Activated CD4-positive, alpha-beta T cell treated with anti-CD3 and anti-CD28 coated beads for 48 hours (primary cell): Measurements from ENCODE around the gene KNSTRN.

Source experiments
- DNase-seq: peaks from one replicate; pipeline ENCODE4 v3.0.0-alpha.2; 2020

Gene KNSTRN

DNA sequence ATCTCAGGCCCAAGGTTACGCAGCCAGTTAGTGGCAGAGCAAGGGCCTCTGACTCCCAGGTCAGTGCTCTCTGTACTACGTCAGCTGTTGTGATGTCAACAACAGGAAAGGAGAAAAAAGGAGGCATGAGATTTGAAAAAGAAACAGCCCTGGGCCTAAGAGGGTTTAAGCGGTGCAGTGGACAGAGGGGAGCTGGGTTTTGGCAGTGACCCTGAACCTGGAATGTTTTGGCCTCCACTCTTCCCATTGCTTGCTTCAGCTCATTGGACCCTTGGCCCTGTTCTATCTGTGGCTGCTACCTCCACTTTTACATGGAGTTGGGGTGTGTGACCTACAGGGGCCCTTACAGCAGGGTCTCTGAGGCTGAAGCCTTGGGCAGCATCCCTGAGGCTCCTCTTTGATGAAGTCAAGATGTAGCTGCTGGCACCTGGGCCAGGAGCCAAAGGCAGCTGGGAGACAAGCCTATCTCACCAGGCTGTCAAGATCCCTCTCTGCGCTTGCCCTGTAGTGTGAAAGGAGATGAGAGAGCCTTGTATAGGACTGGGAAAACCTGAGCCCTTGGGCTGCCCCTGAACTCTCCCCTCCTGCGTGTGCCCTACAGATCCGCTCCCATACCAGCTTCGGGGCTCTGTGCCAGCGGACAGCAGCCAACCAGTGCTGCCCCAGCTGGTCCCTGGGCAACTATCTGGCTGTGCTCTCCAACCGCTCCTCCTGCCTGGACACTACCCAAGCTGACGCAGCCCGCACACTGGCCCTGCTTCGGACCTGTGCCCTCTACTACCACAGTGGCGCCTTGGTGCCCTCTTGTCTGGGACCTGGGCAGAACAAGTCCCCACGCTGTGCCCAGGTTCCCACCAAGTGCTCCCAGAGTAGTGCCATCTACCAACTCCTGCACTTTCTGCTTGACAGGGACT lies 15.8 kb upstream of the KNSTRN start:
- DNase-seq, result no peak

DNA sequence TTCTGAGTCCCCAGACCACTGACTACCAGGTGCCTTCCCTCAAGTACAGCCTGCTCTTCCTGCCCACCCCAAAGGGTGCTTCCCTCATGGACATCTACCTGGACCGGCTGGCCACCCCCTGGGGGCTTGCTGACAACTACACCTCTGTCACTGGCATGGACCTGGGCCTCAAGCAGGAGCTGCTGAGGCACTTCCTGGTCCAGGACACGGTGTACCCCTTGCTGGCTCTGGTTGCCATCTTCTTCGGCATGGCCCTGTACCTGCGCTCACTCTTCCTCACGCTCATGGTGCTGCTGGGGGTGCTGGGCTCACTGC lies 15.2 kb upstream of the KNSTRN start:
- no peak for DNase-seq

DNA sequence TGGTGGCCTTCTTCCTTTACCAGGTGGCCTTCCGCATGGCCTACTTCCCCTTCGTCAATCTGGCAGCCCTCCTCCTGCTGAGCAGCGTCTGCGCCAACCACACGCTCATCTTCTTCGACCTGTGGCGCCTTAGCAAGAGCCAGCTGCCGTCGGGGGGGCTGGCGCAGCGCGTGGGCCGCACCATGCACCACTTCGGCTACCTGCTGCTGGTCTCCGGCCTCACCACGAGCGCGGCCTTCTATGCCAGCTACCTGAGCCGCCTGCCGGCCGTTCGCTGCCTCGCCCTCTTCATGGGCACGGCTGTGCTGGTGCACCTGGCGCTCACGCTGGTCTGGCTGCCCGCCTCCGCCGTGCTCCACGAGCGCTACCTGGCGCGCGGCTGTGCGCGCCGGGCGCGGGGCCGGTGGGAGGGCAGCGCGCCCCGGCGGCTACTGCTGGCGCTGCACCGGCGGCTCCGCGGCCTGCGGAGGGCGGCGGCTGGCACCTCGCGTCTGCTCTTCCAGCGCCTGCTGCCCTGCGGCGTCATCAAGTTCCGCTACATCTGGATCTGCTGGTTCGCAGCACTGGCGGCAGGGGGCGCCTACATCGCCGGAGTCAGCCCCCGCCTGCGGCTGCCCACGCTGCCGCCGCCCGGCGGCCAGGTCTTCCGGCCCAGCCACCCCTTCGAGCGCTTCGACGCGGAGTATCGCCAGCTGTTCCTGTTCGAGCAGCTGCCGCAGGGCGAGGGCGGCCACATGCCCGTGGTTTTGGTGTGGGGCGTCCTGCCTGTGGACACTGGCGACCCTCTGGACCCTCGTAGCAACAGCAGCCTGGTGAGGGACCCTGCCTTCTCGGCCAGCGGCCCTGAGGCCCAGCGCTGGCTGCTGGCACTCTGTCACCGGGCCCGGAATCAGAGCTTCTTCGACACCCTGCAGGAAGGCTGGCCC lies 14.6 kb upstream of the KNSTRN start:
- peak; percentile 90 for DNase-seq

DNA sequence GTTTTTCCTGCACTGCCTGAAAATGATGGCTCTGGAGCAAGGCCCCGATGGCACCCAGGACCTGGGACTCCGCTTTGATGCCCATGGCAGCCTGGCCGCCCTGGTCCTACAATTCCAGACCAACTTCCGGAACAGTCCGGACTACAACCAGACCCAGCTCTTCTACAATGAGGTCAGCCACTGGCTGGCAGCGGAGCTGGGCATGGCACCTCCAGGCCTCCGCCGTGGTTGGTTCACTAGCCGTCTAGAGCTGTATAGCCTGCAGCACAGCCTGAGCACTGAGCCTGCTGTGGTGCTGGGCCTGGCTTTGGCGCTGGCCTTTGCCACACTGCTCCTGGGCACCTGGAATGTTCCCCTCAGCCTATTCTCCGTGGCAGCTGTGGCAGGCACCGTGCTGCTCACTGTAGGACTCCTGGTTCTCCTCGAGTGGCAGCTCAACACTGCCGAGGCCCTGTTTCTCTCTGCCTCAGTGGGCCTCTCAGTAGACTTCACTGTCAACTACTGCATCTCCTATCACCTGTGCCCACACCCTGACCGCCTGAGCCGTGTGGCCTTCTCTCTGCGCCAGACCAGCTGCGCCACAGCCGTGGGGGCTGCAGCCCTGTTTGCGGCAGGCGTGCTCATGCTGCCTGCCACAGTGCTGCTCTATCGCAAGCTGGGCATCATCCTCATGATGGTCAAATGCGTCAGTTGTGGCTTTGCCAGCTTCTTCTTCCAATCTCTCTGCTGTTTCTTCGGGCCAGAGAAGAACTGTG lies 13.6 kb upstream of the KNSTRN start:
- no peak for DNase-seq

DNA sequence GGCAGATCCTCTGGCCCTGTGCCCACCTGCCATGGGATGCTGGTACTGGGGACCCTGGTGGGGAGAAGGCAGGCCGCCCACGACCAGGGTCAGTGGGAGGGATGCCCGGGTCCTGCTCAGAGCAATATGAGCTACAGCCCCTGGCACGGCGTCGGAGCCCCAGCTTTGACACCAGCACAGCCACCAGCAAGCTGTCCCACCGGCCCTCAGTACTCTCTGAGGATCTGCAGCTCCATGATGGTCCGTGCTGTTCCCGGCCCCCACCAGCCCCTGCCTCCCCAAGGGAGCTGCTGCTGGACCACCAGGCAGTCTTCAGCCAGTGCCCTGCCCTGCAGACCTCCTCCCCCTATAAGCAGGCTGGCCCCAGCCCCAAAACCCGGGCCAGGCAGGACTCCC lies 13.0 kb upstream of the KNSTRN start:
- no peak for DNase-seq

DNA sequence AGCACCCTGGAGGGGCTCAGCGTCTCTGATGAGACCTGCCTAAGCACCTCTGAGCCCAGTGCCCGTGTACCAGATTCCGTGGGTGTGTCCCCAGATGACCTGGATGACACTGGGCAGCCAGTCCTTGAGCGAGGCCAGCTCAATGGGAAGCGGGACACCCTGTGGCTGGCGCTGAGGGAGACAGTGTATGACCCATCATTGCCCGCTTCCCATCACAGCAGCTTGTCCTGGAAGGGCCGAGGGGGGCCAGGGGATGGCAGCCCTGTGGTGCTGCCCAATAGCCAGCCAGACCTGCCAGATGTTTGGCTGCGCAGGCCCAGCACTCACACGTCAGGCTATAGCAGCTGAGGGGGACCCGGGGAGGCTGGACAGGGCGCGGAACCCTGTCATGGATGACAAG lies 12.6 kb upstream of the KNSTRN start:
- no peak for DNase-seq

DNA sequence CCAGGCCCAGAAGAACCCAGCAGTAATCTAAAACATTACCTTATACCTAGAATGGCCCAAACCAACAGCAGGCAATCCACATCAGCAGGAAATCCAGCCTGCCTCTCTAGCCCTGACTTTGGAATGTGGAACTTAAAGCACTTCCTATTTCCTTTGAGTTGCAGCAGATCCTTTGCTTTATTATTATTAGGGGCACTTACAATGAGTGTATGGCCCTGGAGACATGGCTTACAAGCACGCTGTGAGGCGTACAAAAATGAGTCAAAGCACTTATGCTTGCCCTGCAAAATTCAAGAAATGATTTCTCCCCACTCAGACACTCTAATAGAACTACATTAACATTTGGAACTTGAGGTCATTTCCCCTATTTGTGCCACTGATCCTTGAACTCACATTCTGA lies 9.5 kb upstream of the KNSTRN start:
- no peak for DNase-seq

DNA sequence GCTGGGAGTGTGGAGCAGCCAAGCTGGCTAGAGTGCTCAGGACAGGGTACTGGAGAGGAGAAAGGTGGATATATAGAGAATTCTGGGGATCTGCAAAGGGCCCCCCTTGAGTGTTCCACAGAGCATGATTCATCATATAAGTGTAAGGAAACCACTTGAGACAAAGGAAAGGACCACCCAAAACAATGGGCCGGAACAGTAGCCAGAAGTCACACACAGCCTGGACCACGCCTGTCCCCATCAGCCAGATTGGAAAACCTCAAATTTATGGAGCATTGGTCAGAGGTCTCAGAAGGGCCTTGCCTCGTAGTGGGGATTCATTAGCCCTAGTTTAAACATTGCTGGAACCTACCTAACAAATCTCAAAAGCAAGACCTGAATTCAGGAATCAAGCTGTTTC lies 4.9 kb upstream of the KNSTRN start:
- DNase-seq, result no peak

DNA sequence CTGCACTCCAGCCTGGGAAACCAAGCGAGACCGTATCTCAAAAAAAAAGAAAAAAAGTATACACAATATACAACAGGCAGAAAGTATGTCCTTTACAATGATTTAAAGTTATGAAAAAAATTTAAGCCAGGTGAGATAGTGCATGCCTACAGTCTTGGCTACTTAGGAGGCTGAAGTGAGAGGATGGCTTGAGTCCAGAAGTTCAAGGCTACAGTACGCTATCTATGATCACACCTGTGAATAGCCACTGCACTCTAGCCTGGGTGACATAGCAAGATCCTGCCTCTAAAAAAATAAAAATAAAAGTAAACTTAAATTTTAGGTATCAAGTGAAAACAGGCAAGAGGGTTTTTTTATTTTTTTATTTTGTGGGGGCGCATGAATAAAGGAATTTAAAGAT lies 3.1 kb upstream of the KNSTRN start:
- no peak for DNase-seq

DNA sequence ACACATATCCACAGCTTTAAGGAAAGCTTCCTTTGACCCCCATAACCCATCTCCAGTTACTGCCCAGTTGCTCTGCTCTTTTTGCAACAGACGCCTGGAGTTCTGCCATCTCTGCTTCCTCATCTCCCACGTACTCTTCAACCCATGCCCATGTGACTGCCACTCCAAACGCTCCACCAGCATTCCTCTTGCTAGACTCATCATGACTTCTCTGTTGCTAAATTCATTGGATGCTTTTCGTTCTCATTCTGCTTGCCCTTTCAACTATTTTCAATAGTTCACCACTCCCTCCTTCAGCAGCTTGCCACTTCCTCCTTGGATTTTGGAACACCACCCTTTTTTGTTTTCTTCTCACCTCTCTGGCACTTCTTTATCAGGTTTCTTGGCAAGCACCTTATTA lies 2.7 kb upstream of the KNSTRN start:
- DNase-seq, result no peak

DNA sequence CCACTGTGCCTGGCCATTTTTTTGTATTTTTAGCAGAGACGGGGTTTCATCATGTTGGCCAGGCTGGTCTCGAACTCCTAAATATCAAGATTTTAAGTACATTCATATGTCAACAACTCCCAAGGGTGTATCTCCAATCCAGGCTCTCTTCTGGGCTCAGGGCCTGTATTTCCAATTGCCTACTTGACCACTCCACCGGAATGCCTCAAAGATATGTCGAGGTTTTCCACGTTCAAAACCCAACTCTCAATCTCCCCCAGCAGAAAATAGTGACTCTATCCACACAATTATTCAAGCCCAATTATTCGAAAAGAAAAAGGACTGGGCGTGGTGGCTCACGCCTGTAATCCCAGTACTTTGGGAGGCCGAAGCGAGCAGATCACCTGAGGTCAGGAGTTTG lies 1.9 kb upstream of the KNSTRN start:
- DNase-seq, result no peak

DNA sequence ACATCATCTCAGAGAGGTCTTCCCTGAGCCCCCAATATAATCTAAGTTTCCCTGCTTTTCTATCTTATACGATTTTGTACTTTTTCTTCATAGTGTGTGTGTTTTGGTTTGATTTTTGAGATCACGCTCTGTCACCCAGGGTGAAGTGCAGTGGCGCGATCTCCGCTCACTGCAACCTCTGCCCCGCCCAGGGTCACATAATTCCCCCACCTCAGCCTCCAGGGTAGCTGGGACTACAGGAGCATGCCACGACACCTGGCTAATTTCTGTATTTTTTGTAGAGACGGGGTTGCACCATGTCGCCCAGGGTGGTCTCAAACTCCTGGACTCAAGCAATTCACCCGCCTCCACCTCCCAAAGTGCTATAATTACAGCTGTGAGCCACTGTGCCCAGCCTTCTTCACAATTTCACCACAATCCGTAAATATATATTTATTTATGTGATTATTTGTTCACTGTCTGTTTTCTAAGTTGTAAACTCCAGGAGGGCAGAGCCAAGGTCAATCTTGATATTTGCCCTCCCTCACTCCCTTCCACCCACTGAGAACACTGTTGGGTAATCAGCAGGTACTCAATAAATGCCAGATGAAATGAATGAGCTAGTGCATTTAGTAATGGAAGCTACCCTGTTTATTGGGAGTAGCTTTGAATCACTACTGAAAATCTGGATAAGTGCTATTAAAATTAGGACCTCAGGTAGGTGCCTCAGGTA lies 547 bp upstream of the KNSTRN start:
- DNase-seq, result no peak

DNA sequence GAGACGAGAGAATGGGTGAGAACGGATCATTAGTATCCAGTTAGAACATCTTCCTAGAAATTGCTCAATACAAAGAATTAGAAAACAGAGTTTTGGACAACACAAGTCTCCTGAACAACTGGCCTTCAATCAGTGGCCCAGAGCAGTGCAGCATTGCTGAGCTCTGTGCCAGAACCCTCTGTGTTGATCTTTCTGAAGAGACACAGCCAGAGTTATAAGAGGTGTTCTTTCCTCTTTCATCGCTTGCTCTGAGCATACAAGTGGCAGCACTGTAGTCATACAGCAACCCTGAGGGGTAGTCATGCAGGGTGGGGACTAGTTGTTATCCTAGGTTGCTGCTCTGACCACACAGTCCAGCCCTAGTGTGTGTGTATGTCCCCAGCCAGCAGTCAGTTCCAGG lies 4.0 kb downstream of the KNSTRN start:
- DNase-seq, result no peak

DNA sequence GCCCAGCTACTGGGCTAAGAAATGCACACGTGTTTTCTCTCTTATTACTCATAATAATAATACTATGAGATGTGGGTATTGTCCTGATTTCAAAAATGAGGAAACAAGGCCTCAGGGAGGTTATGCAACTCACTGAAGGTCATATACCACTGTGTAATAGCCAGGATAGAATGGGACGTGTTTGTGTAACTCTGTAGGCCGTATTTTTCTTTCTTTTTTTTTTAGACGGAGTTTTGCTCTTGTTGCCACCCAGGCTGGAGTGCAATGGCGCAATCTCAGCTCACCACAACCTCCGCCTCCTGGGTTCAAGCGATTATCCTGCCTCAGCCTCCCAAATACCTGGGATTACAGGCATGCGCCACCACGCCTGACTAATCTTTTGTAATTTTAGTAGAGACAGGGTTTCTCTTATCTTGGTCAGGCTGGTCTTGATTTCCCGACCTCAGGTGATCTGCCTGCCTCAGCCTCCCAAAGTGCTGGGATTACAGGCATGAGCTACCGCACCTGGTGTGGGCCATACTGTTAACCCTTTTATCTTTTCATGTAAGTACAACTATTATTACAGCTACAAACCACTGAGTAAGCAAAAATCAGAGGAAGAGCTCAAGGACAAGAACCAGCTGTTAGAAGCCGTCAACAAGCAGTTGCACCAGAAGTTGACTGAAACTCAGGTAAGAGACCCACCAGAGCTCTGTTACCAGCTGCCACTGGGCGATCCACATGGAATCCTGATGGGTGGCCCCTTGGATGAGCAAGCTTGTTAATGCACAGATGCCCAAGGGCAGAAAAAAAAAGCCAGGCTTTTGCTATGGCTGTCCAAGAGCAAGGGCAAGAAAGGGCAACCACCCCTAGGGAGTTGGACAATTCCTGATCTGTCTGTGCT lies 6.7 kb downstream of the KNSTRN start:
- DNase-seq, result no peak

DNA sequence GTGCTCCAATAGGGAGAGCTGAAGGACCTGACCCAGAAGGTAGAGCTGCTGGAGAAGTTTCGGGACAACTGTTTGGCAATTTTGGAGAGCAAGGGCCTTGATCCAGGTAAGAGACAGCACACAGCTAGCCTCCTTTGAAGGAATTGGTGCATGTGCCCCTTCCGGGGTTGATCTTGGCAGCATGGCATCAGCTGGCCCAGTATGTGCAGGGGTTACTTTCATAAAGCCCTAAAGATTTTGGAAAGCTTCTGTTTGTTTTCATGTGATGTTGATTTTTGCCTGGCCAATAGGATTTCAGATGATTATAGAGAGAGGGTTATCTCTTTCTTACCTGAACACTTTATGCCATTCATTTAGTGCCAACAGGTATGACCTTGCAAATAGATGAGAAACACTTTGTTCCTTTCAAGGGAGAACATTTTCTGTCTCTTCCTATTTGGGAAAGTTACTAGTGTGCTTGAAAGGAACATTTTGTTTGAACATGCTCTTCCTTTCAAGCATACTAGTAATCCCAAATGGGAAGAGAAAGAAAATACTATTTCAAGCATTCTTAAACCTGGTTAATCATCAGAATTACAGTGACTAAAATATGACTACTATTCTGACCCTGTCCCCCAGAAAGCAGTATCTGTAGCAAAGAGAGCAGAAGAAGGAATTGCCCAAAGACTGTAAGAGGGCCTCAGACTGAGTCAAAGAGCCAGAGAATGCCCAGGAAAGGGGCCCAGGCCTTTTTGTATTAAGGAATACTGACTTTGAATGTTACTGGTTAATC lies 7.5 kb downstream of the KNSTRN start:
- no peak for DNase-seq

DNA sequence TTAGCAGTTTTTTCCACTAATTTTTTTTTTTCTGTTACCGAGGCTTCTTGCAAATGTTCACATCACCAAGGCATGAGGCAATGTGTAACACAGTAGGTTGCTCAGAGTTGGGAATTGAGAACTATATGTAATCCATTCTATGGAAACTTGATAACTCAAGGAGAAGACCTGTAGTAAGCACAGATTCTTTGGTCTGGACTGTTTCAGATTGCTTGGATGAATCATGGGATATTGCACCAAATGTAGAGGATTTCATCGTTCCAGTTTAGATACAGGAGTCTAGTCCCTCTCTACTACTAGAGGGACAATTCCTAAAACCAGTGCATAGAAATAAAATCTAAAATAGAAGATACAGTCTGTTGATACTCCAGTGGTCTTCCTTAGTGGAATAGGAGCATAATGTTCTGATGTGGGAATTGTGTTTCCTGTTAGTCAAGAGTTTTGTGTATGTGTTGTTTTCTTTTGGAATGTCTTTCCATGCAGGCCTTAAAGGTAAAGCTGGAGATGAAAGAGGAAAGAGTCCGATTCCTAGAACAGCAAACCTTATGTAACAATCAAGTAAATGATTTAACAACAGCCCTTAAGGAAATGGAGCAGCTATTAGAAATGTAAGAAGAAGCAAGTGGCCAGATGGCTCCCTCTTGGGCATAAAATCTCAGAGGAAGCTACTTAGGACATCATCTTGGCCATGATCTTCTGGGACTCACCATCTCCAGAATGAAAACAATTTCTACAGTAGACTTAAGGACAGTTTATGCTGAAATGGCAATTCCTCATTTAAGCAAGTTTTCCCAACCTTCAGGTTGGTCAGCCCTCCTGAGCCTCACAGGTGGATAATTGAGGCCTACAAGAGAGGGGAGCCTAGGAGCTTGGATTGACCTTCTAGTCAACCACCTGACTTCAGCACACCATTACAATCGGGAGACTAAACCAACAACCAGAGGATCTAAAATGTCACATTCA lies 10.7 kb downstream of the KNSTRN start:
- DNase-seq, result no peak

DNA sequence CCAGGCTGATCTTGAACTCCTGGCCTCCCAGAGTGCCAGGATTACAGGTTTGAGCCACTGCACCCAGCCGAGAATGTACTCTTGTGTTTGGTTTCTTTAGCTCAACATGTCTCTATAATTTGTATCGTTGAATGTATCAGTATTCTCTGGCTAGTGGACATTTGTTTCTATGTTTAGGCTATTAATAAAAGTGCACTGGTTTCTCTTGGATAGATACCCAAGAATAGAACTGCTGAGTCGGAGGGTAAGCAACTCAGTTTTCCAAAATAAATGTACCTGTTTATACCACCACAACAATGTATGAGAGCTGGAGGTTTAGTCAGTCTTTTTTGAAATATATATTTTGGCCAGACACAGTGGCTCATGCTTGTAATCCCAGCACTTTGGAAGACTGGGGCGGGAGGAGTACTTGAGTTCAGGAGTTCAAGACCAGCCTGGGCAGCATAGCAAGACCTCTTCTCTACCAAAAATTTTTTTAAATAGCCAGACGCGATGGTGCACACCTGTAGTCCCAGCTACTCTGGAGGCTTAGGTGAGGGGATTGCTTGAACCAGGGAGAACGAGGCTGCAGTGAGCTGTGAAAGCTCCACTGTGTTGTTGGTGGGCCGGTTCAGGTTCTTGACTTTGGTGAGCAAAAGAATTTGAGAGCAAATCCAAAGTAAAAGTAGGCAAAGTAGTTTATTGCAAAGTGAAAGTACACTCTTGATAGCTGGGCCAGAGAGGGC lies 15.3 kb downstream of the KNSTRN start:
- DNase-seq, result no peak

DNA sequence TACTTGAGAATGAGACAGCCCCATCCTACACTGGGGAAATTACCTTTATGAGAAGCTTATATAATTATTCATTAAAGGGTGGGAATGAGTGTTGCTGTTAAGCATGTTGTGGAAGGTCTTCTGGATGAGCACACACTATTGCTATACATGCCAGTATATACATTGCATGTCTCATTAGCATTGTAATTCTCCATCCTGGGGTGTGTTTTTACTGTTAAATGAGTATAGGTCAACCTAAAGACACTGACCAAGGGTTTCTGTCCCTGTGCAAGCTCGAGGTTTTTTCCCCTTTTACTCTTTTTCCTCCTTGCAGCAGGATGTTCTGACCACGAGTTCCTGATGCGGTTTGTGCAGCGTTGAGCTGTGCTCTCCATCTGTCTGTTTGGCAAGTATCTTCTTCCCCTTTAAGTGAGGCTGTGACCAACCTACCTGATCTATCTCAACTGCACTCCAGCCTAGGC lies 15.9 kb downstream of the KNSTRN start:
- peak; percentile 18 for DNase-seq

DNA sequence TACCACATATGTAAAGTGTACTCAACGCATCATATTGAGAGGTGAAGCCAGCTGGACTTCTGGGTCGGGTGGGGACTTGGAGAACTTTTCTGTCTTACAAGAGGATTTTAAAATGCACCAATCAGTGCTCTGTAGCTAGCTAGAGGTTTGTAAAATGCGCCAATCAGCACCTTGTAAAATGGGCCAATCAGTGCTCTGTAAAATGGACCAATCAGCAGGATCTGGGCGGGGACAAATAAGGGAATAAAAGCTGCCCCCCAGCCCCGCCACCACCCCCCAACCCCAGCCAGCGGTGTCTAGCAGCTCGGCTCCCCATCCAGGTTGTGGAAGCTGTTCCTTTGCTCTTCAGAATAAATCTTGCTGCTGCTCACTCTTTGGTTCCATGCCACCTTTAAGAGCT lies 16.8 kb downstream of the KNSTRN start:
- no peak for DNase-seq
